ENCODE measurements around the gene ZC3H7B. TPM values are rescaled to one million over a fixed set of nuclear protein-coding genes. Genes with fewer than 3 reads are reported as not detected.
A peak's percentile ranks its signal among the peaks of the same experiment; 100 is the strongest.

The ZC3H7B gene
- total RNA-seq, 1 donor = 11.3 TPM

- Histone ChIP-seq H3K4me3 (ENCODE audit: low read length) (peak overlapping the region; percentile 97), H3K4me1 (ENCODE audit: insufficient read depth, low read length) (peaks cover 26% of the 10 kb centered on the region), H3K9me3 (ENCODE audit: low read depth, low read length) (no peaks in the 10 kb centered on the region), H3K27me3 (ENCODE audit: insufficient read depth, low read length) (no peaks in the 10 kb centered on the region)
Measured at GRCh38 chr22:41302021-41302767, 869 bp downstream of the ZC3H7B start.

- Histone ChIP-seq H3K4me1 (ENCODE audit: insufficient read depth, low read length) (peaks cover 26% of the 10 kb centered on the region), H3K4me3 (ENCODE audit: low read length) (peak overlapping the region; percentile 97), H3K27me3 (ENCODE audit: insufficient read depth, low read length) (no peaks in the 10 kb centered on the region), H3K9me3 (ENCODE audit: low read depth, low read length) (no peaks in the 10 kb centered on the region)
Measured at GRCh38 chr22:41302811-41303210, 1.5 kb downstream of the ZC3H7B start.

- no peaks in the 10 kb centered on the region for H3K9me3 ChIP-seq (ENCODE audit: low read depth, low read length)
- no peak overlapping the region for H3K4me3 ChIP-seq (ENCODE audit: low read length)
- H3K4me1 ChIP-seq (ENCODE audit: insufficient read depth, low read length) = peaks cover 24% of the 10 kb centered on the region
- H3K27me3 ChIP-seq (ENCODE audit: insufficient read depth, low read length) = no peaks in the 10 kb centered on the region
Measured at GRCh38 chr22:41305646-41306045, 4.3 kb downstream of the ZC3H7B start.

GRCh38 chr22:41308054-41308453 lies 6.7 kb downstream of the ZC3H7B start:
- Histone ChIP-seq H3K9me3 (ENCODE audit: low read depth, low read length) (no peaks in the 10 kb centered on the region), H3K4me1 (ENCODE audit: insufficient read depth, low read length) (peaks cover 13% of the 10 kb centered on the region), H3K4me3 (ENCODE audit: low read length) (no peak overlapping the region), H3K27me3 (ENCODE audit: insufficient read depth, low read length) (no peaks in the 10 kb centered on the region)

- peaks cover 8% of the 10 kb centered on the region for H3K4me1 ChIP-seq (ENCODE audit: insufficient read depth, low read length)
- no peak overlapping the region for H3K4me3 ChIP-seq (ENCODE audit: low read length)
- H3K27me3 ChIP-seq (ENCODE audit: insufficient read depth, low read length) = no peaks in the 10 kb centered on the region
- H3K9me3 ChIP-seq (ENCODE audit: low read depth, low read length) = no peaks in the 10 kb centered on the region
Measured at GRCh38 chr22:41308544-41308947, 7.2 kb downstream of the ZC3H7B start.

GRCh38 chr22:41310336-41310735 lies 9.0 kb downstream of the ZC3H7B start:
- Histone ChIP-seq H3K4me3 (ENCODE audit: low read length) (no peak overlapping the region), H3K4me1 (ENCODE audit: insufficient read depth, low read length) (peaks cover 4% of the 10 kb centered on the region), H3K27me3 (ENCODE audit: insufficient read depth, low read length) (no peaks in the 10 kb centered on the region), H3K9me3 (ENCODE audit: low read depth, low read length) (no peaks in the 10 kb centered on the region)

GRCh38 chr22:41311487-41311886 lies 10.2 kb downstream of the ZC3H7B start:
- no peaks in the 10 kb centered on the region for H3K4me1 ChIP-seq (ENCODE audit: insufficient read depth, low read length)
- H3K27me3 ChIP-seq (ENCODE audit: insufficient read depth, low read length) = no peaks in the 10 kb centered on the region
- H3K4me3 ChIP-seq (ENCODE audit: low read length) = no peak overlapping the region
- no peaks in the 10 kb centered on the region for H3K9me3 ChIP-seq (ENCODE audit: low read depth, low read length)

- Histone ChIP-seq H3K4me3 (ENCODE audit: low read length) (no peak overlapping the region), H3K27me3 (ENCODE audit: insufficient read depth, low read length) (no peaks in the 10 kb centered on the region), H3K9me3 (ENCODE audit: low read depth, low read length) (no peaks in the 10 kb centered on the region), H3K4me1 (ENCODE audit: insufficient read depth, low read length) (no peaks in the 10 kb centered on the region)
Measured at GRCh38 chr22:41314821-41315220, 13.5 kb downstream of the ZC3H7B start.

- H3K9me3 ChIP-seq (ENCODE audit: low read depth, low read length) = no peaks in the 10 kb centered on the region
- no peaks in the 10 kb centered on the region for H3K27me3 ChIP-seq (ENCODE audit: insufficient read depth, low read length)
- no peak overlapping the region for H3K4me3 ChIP-seq (ENCODE audit: low read length)
- H3K4me1 ChIP-seq (ENCODE audit: insufficient read depth, low read length) = no peaks in the 10 kb centered on the region
Measured at GRCh38 chr22:41315586-41315985, 14.3 kb downstream of the ZC3H7B start.

GRCh38 chr22:41320416-41321240 lies 19.3 kb downstream of the ZC3H7B start:
- H3K4me3 ChIP-seq (ENCODE audit: low read length) = no peak overlapping the region

GRCh38 chr22:41324821-41325528 lies 23.6 kb downstream of the ZC3H7B start:
- no peak overlapping the region for H3K4me3 ChIP-seq (ENCODE audit: low read length)
- H3K27me3 ChIP-seq (ENCODE audit: insufficient read depth, low read length) = no peaks in the 10 kb centered on the region
- H3K4me1 ChIP-seq (ENCODE audit: insufficient read depth, low read length) = no peaks in the 10 kb centered on the region
- H3K9me3 ChIP-seq (ENCODE audit: low read depth, low read length) = no peaks in the 10 kb centered on the region

More at GRCh38 chr22:41320416-41321240, 19.3 kb downstream of the ZC3H7B start:
- no peaks in the 10 kb centered on the region for H3K9me3 ChIP-seq (ENCODE audit: low read depth, low read length)
- no peaks in the 10 kb centered on the region for H3K4me1 ChIP-seq (ENCODE audit: insufficient read depth, low read length)
- no peaks in the 10 kb centered on the region for H3K27me3 ChIP-seq (ENCODE audit: insufficient read depth, low read length)

GRCh38 chr22:41327124-41327523 lies 25.8 kb downstream of the ZC3H7B start:
- Histone ChIP-seq H3K4me1 (ENCODE audit: insufficient read depth, low read length) (no peaks in the 10 kb centered on the region), H3K9me3 (ENCODE audit: low read depth, low read length) (no peaks in the 10 kb centered on the region), H3K4me3 (ENCODE audit: low read length) (no peak overlapping the region), H3K27me3 (ENCODE audit: insufficient read depth, low read length) (no peaks in the 10 kb centered on the region)

- Histone ChIP-seq H3K4me3 (ENCODE audit: low read length) (no peak overlapping the region), H3K4me1 (ENCODE audit: insufficient read depth, low read length) (no peaks in the 10 kb centered on the region), H3K9me3 (ENCODE audit: low read depth, low read length) (no peaks in the 10 kb centered on the region), H3K27me3 (ENCODE audit: insufficient read depth, low read length) (no peaks in the 10 kb centered on the region)
Measured at GRCh38 chr22:41330169-41330568, 28.8 kb downstream of the ZC3H7B start.

- no peak overlapping the region for H3K4me3 ChIP-seq (ENCODE audit: low read length)
- H3K9me3 ChIP-seq (ENCODE audit: low read depth, low read length) = no peaks in the 10 kb centered on the region
- H3K4me1 ChIP-seq (ENCODE audit: insufficient read depth, low read length) = no peaks in the 10 kb centered on the region
- H3K27me3 ChIP-seq (ENCODE audit: insufficient read depth, low read length) = no peaks in the 10 kb centered on the region
Measured at GRCh38 chr22:41332217-41332939, 31.1 kb downstream of the ZC3H7B start.
